ENCODE data around the gene SULT4A1. TPM values are rescaled to one million over a fixed set of nuclear protein-coding genes. Genes with fewer than 3 reads are reported as not detected.

Gene SULT4A1
- total and polyA plus RNA-seq, 4 donors: 0.08 to 0.37 TPM; not detected in 2

GRCh38 chr22:43845981-43846380 lies 16.3 kb downstream of the SULT4A1 start:
- Histone ChIP-seq H3K36me3 (ENCODE audit: control insufficient read depth in 4 of 4, insufficient read depth in 3 of 4, low read depth in 1 of 4, low read length in 3 of 4) (no peaks in the 10 kb centered on the region), H3K4me1 (ENCODE audit: control insufficient read depth in 4 of 4, insufficient read depth in 4 of 4, low read length in 3 of 4) (peaks cover 0 to 11% (median 7%) of the 10 kb centered on the region in 4 donors), H3K9me3 (ENCODE audit: control insufficient read depth in 4 of 4, low read length in 3 of 4) (no peaks in the 10 kb centered on the region), H3K27me3 (ENCODE audit: control insufficient read depth in 4 of 4, insufficient read depth in 4 of 4, low read length in 3 of 4) (no peaks in the 10 kb centered on the region), H3K9ac (ENCODE audit: low read depth in 1 of 2, low read length in 2 of 2) (no peak overlapping the region), H3K4me3 (ENCODE audit: low read depth in 1 of 3, low read length in 3 of 3) (no peak overlapping the region), H3K27ac (ENCODE audit: low read depth in 1 of 2, low read length in 2 of 2) (no peak overlapping the region)
- WGBS: 87% methylated on average over 11 of the region's 11 CpGs
- no peak for DNase-seq (ENCODE audit: low spot score)
- TF ChIP-seq EGR1 (IDR thresholded peaks at IDR 0.05; ENCODE audit: low read depth in 2 of 2) (no peak), HNF4G (IDR thresholded peaks at IDR 0.05) (no peak), FOXA1 (IDR thresholded peaks at IDR 0.05) (no peak), MAX (IDR thresholded peaks at IDR 0.05) (no peak), GABPA (IDR thresholded peaks at IDR 0.05 in 1 of 2, conservative IDR thresholded peaks at IDR 0.05 in 1 of 2) (no peak), NR2F2 (IDR thresholded peaks at IDR 0.05) (no peak), ZBTB33 (IDR thresholded peaks at IDR 0.05) (no peak), RXRA (IDR thresholded peaks at IDR 0.05) (no peak), YY1 (IDR thresholded peaks at IDR 0.05) (no peak), JUND (IDR thresholded peaks at IDR 0.05) (no peak), REST (IDR thresholded peaks at IDR 0.05) (no peak), SP1 (IDR thresholded peaks at IDR 0.05) (no peak), ATF3 (IDR thresholded peaks at IDR 0.05) (no peak)

- TF ChIP-seq CTCF (IDR thresholded peaks at IDR 0.05; ENCODE audit: low read depth, low read length, missing input control) (no peak), RAD21 (IDR thresholded peaks at IDR 0.05) (no peak), NR2F2 (IDR thresholded peaks at IDR 0.05) (no peak), MAX (IDR thresholded peaks at IDR 0.05) (no peak), FOXA2 (IDR thresholded peaks at IDR 0.05) (no peak), REST (IDR thresholded peaks at IDR 0.05) (no peak), HNF4G (IDR thresholded peaks at IDR 0.05) (no peak), JUND (IDR thresholded peaks at IDR 0.05) (no peak), ATF3 (IDR thresholded peaks at IDR 0.05) (no peak)
- DNase-seq (ENCODE audit: low spot score): no peak
- H3K9ac ChIP-seq (ENCODE audit: low read depth in 1 of 2, low read length in 2 of 2): no peak overlapping the region
- H3K4me3 ChIP-seq (ENCODE audit: low read depth in 1 of 3, low read length in 3 of 3): no peak overlapping the region
- H3K27ac ChIP-seq (ENCODE audit: low read depth in 1 of 2, low read length in 2 of 2): no peak overlapping the region
- H3K4me1 ChIP-seq (ENCODE audit: control insufficient read depth in 4 of 4, insufficient read depth in 4 of 4, low read length in 3 of 4): peaks cover 0 to 11% (median 7%) of the 10 kb centered on the region in 4 donors
- no peaks in the 10 kb centered on the region for H3K9me3 ChIP-seq (ENCODE audit: control insufficient read depth in 4 of 4, low read length in 3 of 4)
- H3K27me3 ChIP-seq (ENCODE audit: control insufficient read depth in 4 of 4, insufficient read depth in 4 of 4, low read length in 3 of 4): no peaks in the 10 kb centered on the region
- H3K36me3 ChIP-seq (ENCODE audit: control insufficient read depth in 4 of 4, insufficient read depth in 3 of 4, low read depth in 1 of 4, low read length in 3 of 4): no peaks in the 10 kb centered on the region
- 84% methylated on average over 31 of the region's 31 CpGs for WGBS
Measured at GRCh38 chr22:43844560-43845545, 17.5 kb downstream of the SULT4A1 start.

All from liver (tissue), 9 donors.